HepG2 (cell line): ENCODE data around the gene RMI2. TPM values are rescaled to one million over a fixed set of nuclear protein-coding genes. Genes with fewer than 3 reads are reported as not detected.

Experiments used
- CHCHD3 ChIP-seq: sonication (generic); formaldehyde crosslinking; IDR thresholded peaks from 2 replicates; pipeline ENCODE4 v1.8.0; 2022; ENCODE audit warnings: mild to moderate bottlenecking, missing genetic modification reagents, moderate library complexity
- EP300 ChIP-seq, 3 experiments: sonication (generic) in 1 of 3; formaldehyde crosslinking in 1 of 3; IDR thresholded peaks; 2 replicates each; pipeline versions ENCODE4 v1.5.1 to v1.6.1; 2011 to 2020; ENCODE audit warnings: low read depth in 2 of 3, low read length in 2 of 3, borderline replicate concordance in 1 of 3, improper control_type of control experiment in 1 of 3, mild to moderate bottlenecking in 1 of 3, missing genetic modification reagents in 1 of 3, moderate library complexity in 1 of 3
- HNF4G ChIP-seq, 2 experiments: sonication (generic) in 1 of 2; formaldehyde crosslinking in 1 of 2; IDR thresholded peaks; 2 replicates each; pipeline versions ENCODE4 v1.4.0 to v1.6.1; 2011 to 2020; ENCODE audit warnings: borderline replicate concordance in 2 of 2, low read depth in 2 of 2, mild to moderate bottlenecking in 2 of 2, low read length in 1 of 2, missing genetic modification reagents in 1 of 2, moderate library complexity in 1 of 2
- LRRFIP1 ChIP-seq: sonication (generic); formaldehyde crosslinking; conservative IDR thresholded peaks from 2 replicates; pipeline ENCODE4 v1.4.0; 2020; ENCODE audit warnings: missing genetic modification reagents
- MEIS1 ChIP-seq: sonication (generic); formaldehyde crosslinking; IDR thresholded peaks from 2 replicates; pipeline ENCODE4 v1.9.0; 2021; ENCODE audit warnings: mild to moderate bottlenecking, missing genetic modification reagents, moderate library complexity, borderline replicate concordance
- NONO ChIP-seq, 2 experiments: fragments of 450-650 bp in 1 of 2; sonication (generic) in 1 of 2; formaldehyde crosslinking in 1 of 2; IDR thresholded peaks in 1 of 2; conservative IDR thresholded peaks in 1 of 2; 2 replicates each; pipeline versions ENCODE4 v1.6.1 to v1.8.0; 2017 to 2022; ENCODE audit warnings: mild to moderate bottlenecking in 1 of 2, missing genetic modification reagents in 1 of 2, moderate library complexity in 1 of 2
- NR1H2 ChIP-seq: sonication (generic); formaldehyde crosslinking; IDR thresholded peaks from 2 replicates; pipeline ENCODE4 v1.8.1; 2022; ENCODE audit warnings: low read depth, missing genetic modification reagents, borderline replicate concordance
- SMAD9 ChIP-seq: sonication (generic); formaldehyde crosslinking; IDR thresholded peaks from 2 replicates; pipeline ENCODE4 v1.5.1; 2020; ENCODE audit warnings: mild to moderate bottlenecking, missing genetic modification reagents
- SRY ChIP-seq: sonication (generic); formaldehyde crosslinking; IDR thresholded peaks from 2 replicates; pipeline ENCODE4 v1.8.0; 2022; ENCODE audit warnings: mild to moderate bottlenecking, missing genetic modification reagents
- ZNF562 ChIP-seq: sonication (generic); formaldehyde crosslinking; IDR thresholded peaks from 2 replicates; pipeline ENCODE4 v1.8.0; 2022; ENCODE audit warnings: missing genetic modification reagents, borderline replicate concordance
- ZNF792 ChIP-seq: IDR thresholded peaks from 2 replicates; pipeline ENCODE4 v1.6.1; 2016
- ZNF883 ChIP-seq: sonication (generic); formaldehyde crosslinking; IDR thresholded peaks from 2 replicates; pipeline ENCODE4 v1.5.1; 2020; ENCODE audit warnings: mild to moderate bottlenecking, missing genetic modification reagents; ENCODE audit errors: not compliant biosample characterization
- polyA plus RNA-seq, 8 experiments: library from polyadenylated mRNA; depleted of rRNA in 3 of 8; stranded (reverse) in 7 of 8; unstranded in 1 of 8; fragments of >200 nt; fragmentation: Illumina TruSeq in 4 of 8; extraction: Trizol in 4 of 8; gene quantifications; 2 replicates each; pipeline versions ENCODE4 v1.2.1 to v1.2.3, GENCODE V29; 2011 to 2016; ENCODE audit warnings: low read depth in 4 of 8, missing spikeins in 1 of 8, mixed read lengths in 1 of 8; ENCODE audit not compliant: insufficient read depth in 1 of 8
- total RNA-seq, 5 experiments: library from RNA; depleted of rRNA; stranded (reverse); fragments of >200 nt; fragmentation: Illumina TruSeq; extraction: Trizol; gene quantifications; 2 replicates each; pipeline ENCODE4 v1.2.3, GENCODE V29; 2016; ENCODE audit warnings: low read depth in 1 of 5
- TF ChIP-seq, protein P1 (sequence below): sonication (generic); formaldehyde crosslinking; IDR thresholded peaks from 2 replicates; pipeline ENCODE4 v1.4.0; 2020; ENCODE audit warnings: mild to moderate bottlenecking, missing genetic modification reagents
- TF ChIP-seq, protein P2 (sequence below): sonication (generic); formaldehyde crosslinking; conservative IDR thresholded peaks from 2 replicates; pipeline ENCODE4 v1.4.0; 2020; ENCODE audit warnings: missing genetic modification reagents
- TF ChIP-seq, protein P3 (sequence below): IDR thresholded peaks from 2 replicates; pipeline ENCODE4 v1.6.1; 2016; ENCODE audit warnings: control low read depth

Gene RMI2
- total and polyA plus RNA-seq, 2 of the 13 experiments (the other 11 are each of a cell fraction or from before 2014, with no cell fraction given) = 24.5 to 55.7 TPM

DNA sequence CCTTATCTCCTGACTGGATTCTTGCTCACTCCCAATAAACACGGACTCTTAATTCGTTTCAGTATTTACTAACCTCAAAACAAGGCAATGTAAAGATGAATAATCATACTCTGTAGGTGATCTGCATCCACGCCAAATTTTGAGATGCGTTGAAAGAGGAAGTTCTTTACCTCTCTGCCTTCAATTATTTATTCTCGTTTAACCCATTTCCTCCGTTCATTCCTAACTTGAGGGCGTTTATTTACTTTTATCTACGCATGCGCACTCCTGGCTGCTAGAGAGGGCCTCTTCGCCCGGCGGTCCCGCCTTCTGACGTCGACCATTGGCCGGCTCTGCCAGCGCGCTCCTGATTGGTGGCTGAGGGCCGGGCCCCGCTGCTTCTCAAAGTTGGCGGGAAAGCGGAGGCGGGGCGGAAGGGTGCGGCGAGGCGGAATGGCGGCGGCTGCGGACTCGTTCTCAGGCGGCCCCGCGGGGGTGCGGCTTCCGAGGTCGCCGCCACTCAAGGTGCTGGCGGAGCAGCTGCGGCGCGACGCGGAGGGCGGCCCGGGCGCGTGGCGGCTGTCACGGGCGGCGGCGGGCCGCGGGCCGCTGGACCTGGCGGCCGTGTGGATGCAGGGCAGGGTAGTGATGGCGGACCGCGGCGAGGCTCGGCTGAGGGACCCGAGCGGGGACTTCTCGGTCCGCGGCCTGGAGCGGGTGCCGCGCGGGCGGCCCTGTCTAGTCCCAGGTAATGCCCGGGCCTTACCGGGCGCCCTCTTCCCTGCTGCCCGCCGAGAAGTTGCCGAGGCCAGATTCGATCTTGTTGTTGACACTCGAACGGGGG is at the start of gene RMI2 (continued):
- TF ChIP-seq, protein P1, sequence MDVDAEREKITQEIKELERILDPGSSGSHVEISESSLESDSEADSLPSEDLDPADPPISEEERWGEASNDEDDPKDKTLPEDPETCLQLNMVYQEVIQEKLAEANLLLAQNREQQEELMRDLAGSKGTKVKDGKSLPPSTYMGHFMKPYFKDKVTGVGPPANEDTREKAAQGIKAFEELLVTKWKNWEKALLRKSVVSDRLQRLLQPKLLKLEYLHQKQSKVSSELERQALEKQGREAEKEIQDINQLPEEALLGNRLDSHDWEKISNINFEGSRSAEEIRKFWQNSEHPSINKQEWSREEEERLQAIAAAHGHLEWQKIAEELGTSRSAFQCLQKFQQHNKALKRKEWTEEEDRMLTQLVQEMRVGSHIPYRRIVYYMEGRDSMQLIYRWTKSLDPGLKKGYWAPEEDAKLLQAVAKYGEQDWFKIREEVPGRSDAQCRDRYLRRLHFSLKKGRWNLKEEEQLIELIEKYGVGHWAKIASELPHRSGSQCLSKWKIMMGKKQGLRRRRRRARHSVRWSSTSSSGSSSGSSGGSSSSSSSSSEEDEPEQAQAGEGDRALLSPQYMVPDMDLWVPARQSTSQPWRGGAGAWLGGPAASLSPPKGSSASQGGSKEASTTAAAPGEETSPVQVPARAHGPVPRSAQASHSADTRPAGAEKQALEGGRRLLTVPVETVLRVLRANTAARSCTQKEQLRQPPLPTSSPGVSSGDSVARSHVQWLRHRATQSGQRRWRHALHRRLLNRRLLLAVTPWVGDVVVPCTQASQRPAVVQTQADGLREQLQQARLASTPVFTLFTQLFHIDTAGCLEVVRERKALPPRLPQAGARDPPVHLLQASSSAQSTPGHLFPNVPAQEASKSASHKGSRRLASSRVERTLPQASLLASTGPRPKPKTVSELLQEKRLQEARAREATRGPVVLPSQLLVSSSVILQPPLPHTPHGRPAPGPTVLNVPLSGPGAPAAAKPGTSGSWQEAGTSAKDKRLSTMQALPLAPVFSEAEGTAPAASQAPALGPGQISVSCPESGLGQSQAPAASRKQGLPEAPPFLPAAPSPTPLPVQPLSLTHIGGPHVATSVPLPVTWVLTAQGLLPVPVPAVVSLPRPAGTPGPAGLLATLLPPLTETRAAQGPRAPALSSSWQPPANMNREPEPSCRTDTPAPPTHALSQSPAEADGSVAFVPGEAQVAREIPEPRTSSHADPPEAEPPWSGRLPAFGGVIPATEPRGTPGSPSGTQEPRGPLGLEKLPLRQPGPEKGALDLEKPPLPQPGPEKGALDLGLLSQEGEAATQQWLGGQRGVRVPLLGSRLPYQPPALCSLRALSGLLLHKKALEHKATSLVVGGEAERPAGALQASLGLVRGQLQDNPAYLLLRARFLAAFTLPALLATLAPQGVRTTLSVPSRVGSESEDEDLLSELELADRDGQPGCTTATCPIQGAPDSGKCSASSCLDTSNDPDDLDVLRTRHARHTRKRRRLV = no peak
- TF ChIP-seq NR1H2 (CRISPR knock-in tag) (no peak), ZNF883 (CRISPR knock-in tag) (peak; percentile 87), ZNF792 (peak; percentile 71), NONO (IDR thresholded peaks at IDR 0.05) (no peak), NONO (CRISPR knock-in tag; conservative IDR thresholded peaks at IDR 0.05) (peak; percentile 68), EP300 (IDR thresholded peaks at IDR 0.05; ENCODE audit: low read depth in 2 of 2, low read length in 2 of 2) (no peak), EP300 (CRISPR knock-in tag; IDR thresholded peaks at IDR 0.05; ENCODE audit: borderline replicate concordance) (no peak), SRY (CRISPR knock-in tag) (no peak; the same call in 1 of the 2 replicates), ZNF562 (no peak), CHCHD3 (CRISPR knock-in tag) (peak; percentile 76; the same call in 1 of the 2 replicates), LRRFIP1 (no peak), MEIS1 (CRISPR knock-in tag) (peak; percentile 45; the same call in 1 of the 2 replicates), SMAD9 (CRISPR knock-in tag) (peak; percentile 56; the same call in 1 of the 2 replicates), HNF4G (IDR thresholded peaks at IDR 0.05; ENCODE audit: borderline replicate concordance, low read depth, low read length) (no peak), HNF4G (CRISPR knock-in tag; IDR thresholded peaks at IDR 0.05; ENCODE audit: borderline replicate concordance, low read depth) (0 out of 2 replicates have a peak, but pooled peaks have one; percentile 9)
- TF ChIP-seq, protein P2, sequence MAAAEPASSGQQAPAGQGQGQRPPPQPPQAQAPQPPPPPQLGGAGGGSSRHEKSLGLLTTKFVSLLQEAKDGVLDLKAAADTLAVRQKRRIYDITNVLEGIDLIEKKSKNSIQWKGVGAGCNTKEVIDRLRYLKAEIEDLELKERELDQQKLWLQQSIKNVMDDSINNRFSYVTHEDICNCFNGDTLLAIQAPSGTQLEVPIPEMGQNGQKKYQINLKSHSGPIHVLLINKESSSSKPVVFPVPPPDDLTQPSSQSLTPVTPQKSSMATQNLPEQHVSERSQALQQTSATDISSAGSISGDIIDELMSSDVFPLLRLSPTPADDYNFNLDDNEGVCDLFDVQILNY (CRISPR knock-in tag) = peak; percentile 100
- TF ChIP-seq, protein P3, sequence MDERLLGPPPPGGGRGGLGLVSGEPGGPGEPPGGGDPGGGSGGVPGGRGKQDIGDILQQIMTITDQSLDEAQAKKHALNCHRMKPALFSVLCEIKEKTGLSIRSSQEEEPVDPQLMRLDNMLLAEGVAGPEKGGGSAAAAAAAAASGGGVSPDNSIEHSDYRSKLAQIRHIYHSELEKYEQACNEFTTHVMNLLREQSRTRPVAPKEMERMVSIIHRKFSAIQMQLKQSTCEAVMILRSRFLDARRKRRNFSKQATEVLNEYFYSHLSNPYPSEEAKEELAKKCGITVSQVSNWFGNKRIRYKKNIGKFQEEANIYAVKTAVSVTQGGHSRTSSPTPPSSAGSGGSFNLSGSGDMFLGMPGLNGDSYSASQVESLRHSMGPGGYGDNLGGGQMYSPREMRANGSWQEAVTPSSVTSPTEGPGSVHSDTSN (CRISPR knock-in tag) = peak; percentile 82
